ENCODE results near the gene GSK3B.

GSK3B gene

GRCh38 chr3:119809249-119810017, 284.8 kb downstream of the GSK3B start:
- no peak for DNase-seq

GRCh38 chr3:119808843-119809242, 285.4 kb downstream of the GSK3B start:
- DNase-seq = no peak

- no peak for DNase-seq
These were observed 286.0 kb downstream of the GSK3B start for GRCh38 chr3:119808244-119808643.

- DNase-seq = no peak
These were observed 293.4 kb downstream of the GSK3B start for GRCh38 chr3:119800844-119801243.

- no peak for DNase-seq
These were observed 297.5 kb downstream of the GSK3B start for GRCh38 chr3:119796785-119797184.

- DNase-seq = no peak
These were observed 297.9 kb downstream of the GSK3B start for GRCh38 chr3:119796368-119796767.

- no peak for DNase-seq
These were observed 298.4 kb downstream of the GSK3B start for GRCh38 chr3:119795849-119796248.

- DNase-seq = no peak
These were observed 299.2 kb downstream of the GSK3B start for GRCh38 chr3:119794971-119795612.

GRCh38 chr3:119794401-119794800, 299.8 kb downstream of the GSK3B start:
- DNase-seq = no peak

- DNase-seq = no peak
These were observed 302.0 kb downstream of the GSK3B start for GRCh38 chr3:119792270-119792669.

- no peak for DNase-seq
These were observed 303.9 kb downstream of the GSK3B start for GRCh38 chr3:119790369-119790768.

- no peak for DNase-seq
These were observed 307.8 kb downstream of the GSK3B start for GRCh38 chr3:119786409-119786808.

GRCh38 chr3:119783883-119784282, 310.4 kb downstream of the GSK3B start:
- DNase-seq = no peak

GRCh38 chr3:119783255-119783654, 311.0 kb downstream of the GSK3B start:
- no peak for DNase-seq

GRCh38 chr3:119782460-119782859, 311.8 kb downstream of the GSK3B start:
- no peak for DNase-seq

GRCh38 chr3:119781330-119782198, 312.7 kb downstream of the GSK3B start, which contains the start of gene NR1I2:
NR1I2 (plus strand) TSS chr3:119782101.
- no peak for DNase-seq

- DNase-seq = no peak
These were observed 314.4 kb downstream of the GSK3B start for GRCh38 chr3:119779731-119780383.

GRCh38 chr3:119778811-119779210, 315.4 kb downstream of the GSK3B start:
- no peak for DNase-seq

- DNase-seq = no peak
These were observed 316.1 kb downstream of the GSK3B start for GRCh38 chr3:119778176-119778575.

GRCh38 chr3:119776304-119776703, 317.9 kb downstream of the GSK3B start:
- DNase-seq = no peak

- DNase-seq = no peak
These were observed 319.8 kb downstream of the GSK3B start for GRCh38 chr3:119774444-119774843.
